Mammary epithelial cell (primary cell): Measurements from ENCODE around the gene ADCY4.

ENCODE experiments used
- EZH2 ChIP-seq: IDR thresholded peaks from 2 replicates; pipeline ENCODE4 v1.6.1; 2012; ENCODE audit warnings: low read length, inconsistent platforms, borderline replicate concordance
- TF ChIP-seq, protein P1 (sequence below), 2 donors: IDR thresholded peaks in 1 of 2; conservative IDR thresholded peaks in 1 of 2; 2 replicates each; pipeline ENCODE4 v1.5.1; 2011 to 2012; ENCODE audit warnings: inconsistent platforms in 2 of 2, low read length in 2 of 2, mild to moderate bottlenecking in 2 of 2, control low read depth in 1 of 2, low read depth in 1 of 2; ENCODE audit not compliant: insufficient read depth in 1 of 2; ENCODE audit errors: extremely low read depth in 1 of 2

GRCh38 chr14:24329736-24330135 is 5.1 kb downstream of the ADCY4 start:
- TF ChIP-seq, protein P1, sequence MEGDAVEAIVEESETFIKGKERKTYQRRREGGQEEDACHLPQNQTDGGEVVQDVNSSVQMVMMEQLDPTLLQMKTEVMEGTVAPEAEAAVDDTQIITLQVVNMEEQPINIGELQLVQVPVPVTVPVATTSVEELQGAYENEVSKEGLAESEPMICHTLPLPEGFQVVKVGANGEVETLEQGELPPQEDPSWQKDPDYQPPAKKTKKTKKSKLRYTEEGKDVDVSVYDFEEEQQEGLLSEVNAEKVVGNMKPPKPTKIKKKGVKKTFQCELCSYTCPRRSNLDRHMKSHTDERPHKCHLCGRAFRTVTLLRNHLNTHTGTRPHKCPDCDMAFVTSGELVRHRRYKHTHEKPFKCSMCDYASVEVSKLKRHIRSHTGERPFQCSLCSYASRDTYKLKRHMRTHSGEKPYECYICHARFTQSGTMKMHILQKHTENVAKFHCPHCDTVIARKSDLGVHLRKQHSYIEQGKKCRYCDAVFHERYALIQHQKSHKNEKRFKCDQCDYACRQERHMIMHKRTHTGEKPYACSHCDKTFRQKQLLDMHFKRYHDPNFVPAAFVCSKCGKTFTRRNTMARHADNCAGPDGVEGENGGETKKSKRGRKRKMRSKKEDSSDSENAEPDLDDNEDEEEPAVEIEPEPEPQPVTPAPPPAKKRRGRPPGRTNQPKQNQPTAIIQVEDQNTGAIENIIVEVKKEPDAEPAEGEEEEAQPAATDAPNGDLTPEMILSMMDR (conservative IDR thresholded peaks at IDR 0.05 in 1 of 2, IDR thresholded peaks at IDR 0.05 in 1 of 2; ENCODE audit: extremely low read depth in 1 of 2, insufficient read depth in 1 of 2, low read depth in 1 of 2, low read length in 2 of 2) = no peak
- no peak for TF ChIP-seq EZH2
